HepG2 (cell line): ENCODE measurements around the gene ATP8B1. TPM values are rescaled to one million over a fixed set of nuclear protein-coding genes. Genes with fewer than 3 reads are reported as not detected.

Source experiments
- ASH2L ChIP-seq: fragments of 300-600, 200-600 bp; sonication (generic); IDR thresholded peaks from 2 replicates; pipeline ENCODE4 v1.7.0; 2017; ENCODE audit warnings: low read depth, mild to moderate bottlenecking, moderate library complexity, mixed read lengths, low read length; ENCODE audit not compliant: insufficient read length
- KAT2B ChIP-seq: fragments of 150-350 bp; IDR thresholded peaks from 2 replicates; pipeline ENCODE4 v1.6.1; 2014; ENCODE audit warnings: low read depth, low read length, borderline replicate concordance
- KAT8 ChIP-seq: IDR thresholded peaks from 2 replicates; pipeline ENCODE4 v1.6.1; 2016; ENCODE audit warnings: missing genetic modification reagents, missing compliant biosample characterization
- KDM3A ChIP-seq: IDR thresholded peaks from 2 replicates; pipeline ENCODE4 v1.6.1; 2018; ENCODE audit warnings: low read depth, missing compliant biosample characterization
- KDM4B ChIP-seq: sonication (generic); formaldehyde crosslinking; IDR thresholded peaks from 2 replicates; pipeline ENCODE4 v1.4.0; 2020; ENCODE audit warnings: missing genetic modification reagents
- MEIS1 ChIP-seq: sonication (generic); formaldehyde crosslinking; IDR thresholded peaks from 2 replicates; pipeline ENCODE4 v1.9.0; 2021; ENCODE audit warnings: mild to moderate bottlenecking, missing genetic modification reagents, moderate library complexity, borderline replicate concordance
- MLLT10 ChIP-seq: sonication (generic); formaldehyde crosslinking; IDR thresholded peaks from 2 replicates; pipeline ENCODE4 v1.4.0; 2020; ENCODE audit warnings: missing genetic modification reagents
- MLXIP ChIP-seq: sonication (generic); formaldehyde crosslinking; IDR thresholded peaks from 2 replicates; pipeline ENCODE4 v1.9.0; 2021; ENCODE audit warnings: missing genetic modification reagents, borderline replicate concordance
- MXD3 ChIP-seq: IDR thresholded peaks from 2 replicates; pipeline ENCODE4 v1.6.1; 2016; ENCODE audit warnings: mild to moderate bottlenecking, missing biosample characterization, missing genetic modification reagents
- MYPOP ChIP-seq: sonication (generic); formaldehyde crosslinking; IDR thresholded peaks from 2 replicates; pipeline ENCODE4 v1.8.1; 2023; ENCODE audit warnings: mild to moderate bottlenecking, moderate library complexity, missing genetic modification reagents
- POGK ChIP-seq: sonication (generic); formaldehyde crosslinking; conservative IDR thresholded peaks from 2 replicates; pipeline ENCODE4 v1.8.0; 2022; ENCODE audit warnings: mild to moderate bottlenecking, moderate library complexity, missing genetic modification reagents
- POLR2A ChIP-seq, 2 experiments: IDR thresholded peaks; 2 replicates each; pipeline ENCODE4 v1.6.1; 2011; ENCODE audit warnings: low read depth in 2 of 2, low read length in 2 of 2, mild to moderate bottlenecking in 1 of 2, moderate library complexity in 1 of 2; ENCODE audit not compliant: insufficient read depth in 1 of 2
- RFX1 ChIP-seq: fragments of 450-650 bp; IDR thresholded peaks from 2 replicates; pipeline ENCODE4 v1.6.1; 2017
- RXRB ChIP-seq: IDR thresholded peaks from 2 replicates; pipeline ENCODE4 v1.6.1; 2016; ENCODE audit warnings: borderline replicate concordance, missing genetic modification reagents, missing compliant biosample characterization
- SPEN ChIP-seq: sonication (generic); formaldehyde crosslinking; IDR thresholded peaks from 2 replicates; pipeline ENCODE4 v1.5.1; 2020; ENCODE audit warnings: low read depth, mild to moderate bottlenecking, missing genetic modification reagents
- TBX2 ChIP-seq: sonication (generic); formaldehyde crosslinking; IDR thresholded peaks from 2 replicates; pipeline ENCODE4 v1.5.0; 2020; ENCODE audit warnings: missing genetic modification reagents, mild to moderate bottlenecking, borderline replicate concordance
- THAP7 ChIP-seq: sonication (generic); formaldehyde crosslinking; IDR thresholded peaks from 2 replicates; pipeline ENCODE4 v1.8.1; 2023; ENCODE audit warnings: mild to moderate bottlenecking, missing genetic modification reagents
- TP53 ChIP-seq: sonication (generic); formaldehyde crosslinking; conservative IDR thresholded peaks from 2 replicates; pipeline ENCODE4 v1.4.0; 2020; ENCODE audit warnings: missing genetic modification reagents
- ZBTB21 ChIP-seq: sonication (generic); formaldehyde crosslinking; IDR thresholded peaks from 2 replicates; pipeline ENCODE4 v1.4.0; 2020; ENCODE audit warnings: missing genetic modification reagents
- ZNF224 ChIP-seq: sonication (generic); formaldehyde crosslinking; IDR thresholded peaks from 2 replicates; pipeline ENCODE4 v1.5.0; 2020; ENCODE audit warnings: mild to moderate bottlenecking, missing genetic modification reagents
- ZNF235 ChIP-seq: sonication (generic); formaldehyde crosslinking; IDR thresholded peaks from 2 replicates; pipeline ENCODE4 v1.8.1; 2023; ENCODE audit warnings: mild to moderate bottlenecking, missing genetic modification reagents, borderline replicate concordance
- ZNF260 ChIP-seq: sonication (generic); formaldehyde crosslinking; IDR thresholded peaks from 2 replicates; pipeline ENCODE4 v1.4.0; 2020; ENCODE audit warnings: missing genetic modification reagents, low read depth, mild to moderate bottlenecking, borderline replicate concordance
- ZNF333 ChIP-seq: sonication (generic); formaldehyde crosslinking; IDR thresholded peaks from 2 replicates; pipeline ENCODE4 v1.4.0; 2020; ENCODE audit warnings: mild to moderate bottlenecking, missing genetic modification reagents, borderline replicate concordance
- polyA plus RNA-seq, 8 experiments: library from polyadenylated mRNA; depleted of rRNA in 3 of 8; stranded (reverse) in 7 of 8; unstranded in 1 of 8; fragments of >200 nt; fragmentation: Illumina TruSeq in 4 of 8; extraction: Trizol in 4 of 8; gene quantifications; 2 replicates each; pipeline versions ENCODE4 v1.2.1 to v1.2.3, GENCODE V29; 2011 to 2016; ENCODE audit warnings: low read depth in 4 of 8, missing spikeins in 1 of 8, mixed read lengths in 1 of 8; ENCODE audit not compliant: insufficient read depth in 1 of 8
- total RNA-seq, 5 experiments: library from RNA; depleted of rRNA; stranded (reverse); fragments of >200 nt; fragmentation: Illumina TruSeq; extraction: Trizol; gene quantifications; 2 replicates each; pipeline ENCODE4 v1.2.3, GENCODE V29; 2016; ENCODE audit warnings: low read depth in 1 of 5

The ATP8B1 gene
- total and polyA plus RNA-seq, 2 of the 13 experiments (the other 11 are each of a cell fraction or from before 2014, with no cell fraction given): 2.8 to 4.0 TPM

- TF ChIP-seq MEIS1 (no peak; the same call in 1 of the 2 replicates), RXRB (CRISPR knock-in tag) (peak; percentile 25; the same call in 1 of the 2 replicates), KAT2B (no peak), TBX2 (CRISPR knock-in tag) (peak; percentile 47; the same call in 1 of the 2 replicates), TP53 (CRISPR knock-in tag) (no peak), POGK (CRISPR knock-in tag) (peak; percentile 85; the same call in 1 of the 2 replicates), MLXIP (CRISPR knock-in tag) (no peak), KDM3A (peak; percentile 67; the same call in 1 of the 2 replicates), ZNF235 (no peak), POLR2A (IDR thresholded peaks at IDR 0.05; ENCODE audit: insufficient read depth in 1 of 2, low read depth in 2 of 2, low read length in 2 of 2) (peak in 1 of 2 experiments; percentile 43; a peak in 1 of 4 replicates), RFX1 (no peak), MYPOP (CRISPR knock-in tag) (peak; percentile 89), ZNF224 (CRISPR knock-in tag) (peak; percentile 61; the same call in 1 of the 2 replicates), KAT8 (peak; percentile 24; the same call in 1 of the 2 replicates), KDM4B (peak; percentile 47; the same call in 1 of the 2 replicates), SPEN (no peak), THAP7 (CRISPR knock-in tag) (peak; percentile 37; the same call in 1 of the 2 replicates), ASH2L (peak; percentile 36), MLLT10 (CRISPR knock-in tag) (no peak), MXD3 (CRISPR knock-in tag) (0 out of 2 replicates have a peak, but pooled peaks have one; percentile 48), ZNF260 (CRISPR knock-in tag) (no peak), ZBTB21 (no peak), ZNF333 (CRISPR knock-in tag) (no peak)
Observed at GRCh38 chr18:57803103-57803969, at the start of gene ATP8B1 (continued).
